Upper lobe of left lung (tissue), 4 donors: ENCODE data around the gene HTRA3.

Source experiments
- EP300 ChIP-seq, 4 donors: sonication (generic); formaldehyde crosslinking; IDR thresholded peaks; one replicate each; pipeline ENCODE4 v1.5.1; 2017; ENCODE audit warnings: antibody characterized with exemption in 4 of 4, control low read depth in 2 of 4
- POLR2A ChIP-seq, 4 donors: fragments of 450-650 bp; IDR thresholded peaks; one replicate each; pipeline ENCODE4 v1.5.1; 2016 to 2017; ENCODE audit warnings: antibody characterized with exemption in 4 of 4, mild to moderate bottlenecking in 2 of 4
- POLR2AphosphoS5 ChIP-seq, 2 donors: sonication (generic); formaldehyde crosslinking; IDR thresholded peaks; one replicate each; pipeline ENCODE4 v1.5.1; 2017; ENCODE audit warnings: antibody characterized with exemption in 2 of 2
- TF ChIP-seq, protein P1 (sequence below), 6 experiments: fragments of 450-650 bp in 4 of 6; fragments of 200-600 bp in 2 of 6; sonication (generic) in 2 of 6; IDR thresholded peaks; one replicate each; pipeline ENCODE4 v1.5.1; 2016 to 2019; ENCODE audit warnings: antibody characterized with exemption in 6 of 6

DNA sequence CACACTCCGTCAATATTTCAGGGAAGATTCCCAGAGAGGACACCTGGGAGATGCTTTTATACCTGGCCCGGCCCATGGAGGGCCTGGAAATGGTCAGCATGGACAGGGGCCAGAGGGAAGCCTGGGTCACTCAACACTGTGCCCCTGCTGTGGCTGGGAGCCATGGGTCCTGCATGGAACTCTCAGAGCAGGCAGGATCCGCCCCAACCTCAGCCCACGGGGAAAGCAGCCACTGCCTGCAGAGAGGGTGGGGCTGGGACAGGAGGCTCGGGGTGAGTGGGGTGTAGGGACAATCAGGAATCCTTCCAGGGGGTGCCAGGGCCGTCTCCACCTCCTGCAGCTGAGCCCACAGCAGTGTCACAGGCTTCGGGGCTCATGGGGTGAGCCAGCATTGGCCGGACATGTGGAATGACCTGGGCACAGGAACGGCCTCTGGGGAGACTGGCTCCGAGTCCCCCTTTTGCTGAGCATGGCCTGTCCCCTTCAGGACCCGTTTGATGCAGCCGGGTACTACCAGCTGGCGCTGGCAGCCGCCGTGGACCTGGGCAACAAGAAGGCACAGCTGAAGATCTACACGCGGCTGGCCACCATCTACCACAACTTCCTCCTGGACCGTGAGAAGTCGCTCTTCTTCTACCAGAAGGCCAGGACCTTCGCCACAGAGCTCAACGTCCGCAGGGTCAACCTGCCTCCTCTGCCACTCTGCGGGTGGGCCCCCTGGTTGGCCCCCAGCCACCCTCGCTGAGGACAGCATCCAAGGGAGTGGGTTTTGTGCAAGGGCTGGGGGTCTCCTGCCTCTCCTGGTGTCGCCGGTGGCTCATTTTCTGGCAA, 29.1 kb upstream of the HTRA3 start:
- TF ChIP-seq, protein P1, sequence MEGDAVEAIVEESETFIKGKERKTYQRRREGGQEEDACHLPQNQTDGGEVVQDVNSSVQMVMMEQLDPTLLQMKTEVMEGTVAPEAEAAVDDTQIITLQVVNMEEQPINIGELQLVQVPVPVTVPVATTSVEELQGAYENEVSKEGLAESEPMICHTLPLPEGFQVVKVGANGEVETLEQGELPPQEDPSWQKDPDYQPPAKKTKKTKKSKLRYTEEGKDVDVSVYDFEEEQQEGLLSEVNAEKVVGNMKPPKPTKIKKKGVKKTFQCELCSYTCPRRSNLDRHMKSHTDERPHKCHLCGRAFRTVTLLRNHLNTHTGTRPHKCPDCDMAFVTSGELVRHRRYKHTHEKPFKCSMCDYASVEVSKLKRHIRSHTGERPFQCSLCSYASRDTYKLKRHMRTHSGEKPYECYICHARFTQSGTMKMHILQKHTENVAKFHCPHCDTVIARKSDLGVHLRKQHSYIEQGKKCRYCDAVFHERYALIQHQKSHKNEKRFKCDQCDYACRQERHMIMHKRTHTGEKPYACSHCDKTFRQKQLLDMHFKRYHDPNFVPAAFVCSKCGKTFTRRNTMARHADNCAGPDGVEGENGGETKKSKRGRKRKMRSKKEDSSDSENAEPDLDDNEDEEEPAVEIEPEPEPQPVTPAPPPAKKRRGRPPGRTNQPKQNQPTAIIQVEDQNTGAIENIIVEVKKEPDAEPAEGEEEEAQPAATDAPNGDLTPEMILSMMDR (IDR thresholded peaks at IDR 0.05), result no peak
- TF ChIP-seq POLR2AphosphoS5 (IDR thresholded peaks at IDR 0.05) (no peak), POLR2A (IDR thresholded peaks at IDR 0.05) (no peak), EP300 (IDR thresholded peaks at IDR 0.05) (no peak)
